LNCAP (cell line): ENCODE measurements around the gene UCK2.

Source experiments
- TF ChIP-seq, protein P1 (sequence below): fragments of 450-650 bp; IDR thresholded peaks from 2 replicates; pipeline ENCODE4 v1.5.1; 2017; ENCODE audit warnings: mild to moderate bottlenecking

UCK2 gene

DNA sequence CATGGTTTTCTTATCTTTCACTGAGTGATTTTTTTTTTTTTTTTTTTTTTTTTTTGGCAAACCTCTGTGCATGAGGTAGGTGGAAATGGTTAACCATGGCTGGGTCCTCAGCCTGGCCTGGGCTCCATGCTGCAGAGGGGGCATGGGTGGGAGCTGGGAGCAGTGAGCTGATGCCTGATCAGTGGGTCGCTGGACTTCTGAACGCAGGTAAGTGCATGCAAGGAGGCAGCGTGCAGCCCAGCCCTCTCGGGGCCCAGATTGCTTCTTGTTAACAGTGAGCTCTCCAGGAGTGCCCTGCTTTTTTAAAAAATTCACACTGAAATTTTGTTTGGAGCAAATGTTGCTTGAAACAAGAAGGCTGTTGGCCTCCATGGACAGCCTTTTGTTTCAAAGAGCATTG is 75.2 kb downstream of the UCK2 start:
- TF ChIP-seq, protein P1, sequence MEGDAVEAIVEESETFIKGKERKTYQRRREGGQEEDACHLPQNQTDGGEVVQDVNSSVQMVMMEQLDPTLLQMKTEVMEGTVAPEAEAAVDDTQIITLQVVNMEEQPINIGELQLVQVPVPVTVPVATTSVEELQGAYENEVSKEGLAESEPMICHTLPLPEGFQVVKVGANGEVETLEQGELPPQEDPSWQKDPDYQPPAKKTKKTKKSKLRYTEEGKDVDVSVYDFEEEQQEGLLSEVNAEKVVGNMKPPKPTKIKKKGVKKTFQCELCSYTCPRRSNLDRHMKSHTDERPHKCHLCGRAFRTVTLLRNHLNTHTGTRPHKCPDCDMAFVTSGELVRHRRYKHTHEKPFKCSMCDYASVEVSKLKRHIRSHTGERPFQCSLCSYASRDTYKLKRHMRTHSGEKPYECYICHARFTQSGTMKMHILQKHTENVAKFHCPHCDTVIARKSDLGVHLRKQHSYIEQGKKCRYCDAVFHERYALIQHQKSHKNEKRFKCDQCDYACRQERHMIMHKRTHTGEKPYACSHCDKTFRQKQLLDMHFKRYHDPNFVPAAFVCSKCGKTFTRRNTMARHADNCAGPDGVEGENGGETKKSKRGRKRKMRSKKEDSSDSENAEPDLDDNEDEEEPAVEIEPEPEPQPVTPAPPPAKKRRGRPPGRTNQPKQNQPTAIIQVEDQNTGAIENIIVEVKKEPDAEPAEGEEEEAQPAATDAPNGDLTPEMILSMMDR, result no peak

GRCh38 chr1:165903672-165904071 is 76.3 kb downstream of the UCK2 start:
- TF ChIP-seq, protein P1, result no peak

DNA sequence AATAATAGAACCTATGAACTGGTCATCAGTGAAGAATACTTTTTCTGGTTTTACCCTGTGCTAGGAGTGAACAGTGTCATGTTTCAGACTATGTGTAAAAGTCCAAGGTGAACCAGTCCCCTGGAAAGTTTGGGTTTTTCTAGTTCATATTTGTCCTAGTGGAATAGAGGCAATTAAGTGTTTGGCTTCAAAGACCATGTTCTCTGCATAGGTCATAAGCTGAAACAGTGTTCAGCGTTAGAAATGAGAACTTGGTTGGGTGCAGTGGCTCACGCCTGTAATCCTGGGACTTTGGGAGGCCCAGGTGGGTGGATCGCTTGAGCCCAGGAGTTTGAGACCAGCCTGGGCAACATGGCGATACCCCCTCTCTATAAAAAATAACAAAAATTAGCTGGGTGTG is 77.5 kb downstream of the UCK2 start:
- TF ChIP-seq, protein P1, result no peak

DNA sequence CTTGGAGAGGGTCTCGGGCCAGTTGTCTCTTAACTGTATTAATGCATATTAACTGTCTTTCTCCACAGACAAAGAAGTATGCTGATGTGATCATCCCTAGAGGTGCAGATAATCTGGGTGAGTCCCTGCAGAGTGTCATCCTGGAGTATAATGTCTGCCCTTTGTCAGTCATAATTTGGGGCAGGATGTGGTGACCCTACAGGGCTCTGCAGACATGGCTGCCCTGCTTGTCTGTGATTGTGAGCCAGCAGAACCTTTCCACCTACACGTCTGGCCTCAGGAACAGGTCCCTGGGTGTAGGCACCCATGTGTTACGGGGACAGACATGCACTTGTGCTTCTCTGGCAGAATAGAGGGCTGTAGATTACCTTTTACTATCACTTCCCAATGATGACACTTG is 78.4 kb downstream of the UCK2 start:
- TF ChIP-seq, protein P1, result no peak

DNA sequence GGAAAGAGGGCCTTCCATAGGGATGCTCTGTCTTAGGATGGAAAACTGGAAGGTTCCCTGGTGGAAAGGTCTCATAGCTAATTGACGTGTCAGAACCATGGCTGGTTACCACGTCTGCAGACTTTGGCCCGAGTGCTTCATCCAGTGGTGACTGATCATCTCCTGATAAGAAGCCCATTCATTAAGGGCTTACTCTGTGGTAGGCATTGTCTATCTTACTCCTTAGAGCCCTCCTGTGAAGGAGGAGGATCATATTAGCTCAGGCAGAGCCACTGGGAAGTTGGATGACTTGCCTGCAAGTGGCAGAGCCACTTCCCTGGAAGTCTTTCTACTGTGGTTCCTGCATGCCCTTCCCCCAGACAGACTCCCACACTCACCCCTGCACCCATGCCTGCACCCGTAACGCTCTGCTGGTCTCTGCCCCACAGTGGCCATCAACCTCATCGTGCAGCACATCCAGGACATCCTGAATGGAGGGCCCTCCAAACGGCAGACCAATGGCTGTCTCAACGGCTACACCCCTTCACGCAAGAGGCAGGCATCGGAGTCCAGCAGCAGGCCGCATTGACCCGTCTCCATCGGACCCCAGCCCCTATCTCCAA is 79.9 kb downstream of the UCK2 start:
- TF ChIP-seq, protein P1, result no peak

DNA sequence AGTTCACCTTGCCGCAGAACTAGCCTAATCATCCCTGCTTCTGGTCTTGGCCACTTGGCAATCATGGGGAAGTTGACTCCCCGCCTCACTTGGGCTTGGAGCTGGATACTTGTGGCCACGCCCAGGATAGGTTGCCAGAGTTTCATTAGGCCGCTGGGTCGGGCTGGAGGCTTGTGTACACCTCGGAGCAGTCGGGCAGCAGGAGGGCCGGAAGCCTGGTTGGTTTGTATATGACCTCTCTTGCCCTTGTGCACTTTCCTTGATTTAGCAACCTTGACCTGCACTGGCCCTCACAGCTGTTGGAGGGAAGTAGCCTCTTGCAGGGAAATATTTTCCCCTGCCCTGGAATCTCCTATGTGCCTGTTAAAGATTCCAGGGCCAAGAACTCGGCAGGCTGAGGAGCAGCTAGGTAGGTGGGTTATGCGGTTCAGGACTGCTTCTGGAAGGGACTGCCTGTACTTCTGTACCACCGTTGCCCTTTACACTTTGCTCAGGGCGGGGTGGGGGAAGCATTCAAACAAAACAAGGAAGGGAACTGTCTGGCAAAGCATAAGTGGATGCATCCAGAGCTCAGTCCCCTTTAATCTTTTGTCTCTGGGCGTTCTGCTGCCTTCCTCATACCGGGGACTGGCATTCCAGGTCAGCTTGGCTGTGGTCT is 83.5 kb downstream of the UCK2 start:
- TF ChIP-seq, protein P1, result no peak

DNA sequence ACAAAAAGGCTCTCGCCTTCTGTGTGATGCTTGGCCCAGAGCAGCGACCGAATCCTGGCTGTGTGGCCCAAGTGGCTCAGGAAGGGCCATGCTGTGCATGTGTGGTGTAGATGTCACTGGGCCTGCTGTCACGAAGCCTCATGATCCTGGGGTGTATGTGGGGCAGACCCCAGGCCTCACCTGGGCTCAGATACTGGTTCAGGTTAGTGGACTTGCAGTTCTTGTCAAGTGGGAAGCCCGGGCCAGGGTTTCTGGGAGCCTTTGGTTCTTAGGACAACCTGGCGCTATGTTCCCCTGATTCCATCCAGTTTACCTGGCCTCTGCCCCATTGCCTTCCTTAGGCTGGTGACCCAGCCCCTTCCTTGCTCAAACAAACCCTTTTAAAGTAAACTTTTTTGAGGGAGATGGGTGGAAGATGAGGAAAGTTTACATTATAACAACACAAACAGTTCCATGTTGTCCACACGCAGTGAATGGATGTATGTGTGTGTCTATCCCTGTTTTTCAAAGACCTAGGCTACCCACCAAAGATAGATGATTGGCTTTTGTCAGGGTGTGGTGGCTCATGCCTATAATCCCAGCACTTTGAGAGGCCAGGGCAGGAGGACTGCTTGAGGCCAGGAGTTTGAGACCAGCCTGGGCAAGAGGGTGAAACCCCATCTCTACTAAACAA is 84.3 kb downstream of the UCK2 start:
- TF ChIP-seq, protein P1, result no peak
